ENCODE measurements around the gene CTNND2. TPM values are rescaled to one million over a fixed set of nuclear protein-coding genes. Genes with fewer than 3 reads are reported as not detected.

CTNND2 gene
- total RNA-seq, 1 donor from 2014 or later = 0.29 TPM

DNA sequence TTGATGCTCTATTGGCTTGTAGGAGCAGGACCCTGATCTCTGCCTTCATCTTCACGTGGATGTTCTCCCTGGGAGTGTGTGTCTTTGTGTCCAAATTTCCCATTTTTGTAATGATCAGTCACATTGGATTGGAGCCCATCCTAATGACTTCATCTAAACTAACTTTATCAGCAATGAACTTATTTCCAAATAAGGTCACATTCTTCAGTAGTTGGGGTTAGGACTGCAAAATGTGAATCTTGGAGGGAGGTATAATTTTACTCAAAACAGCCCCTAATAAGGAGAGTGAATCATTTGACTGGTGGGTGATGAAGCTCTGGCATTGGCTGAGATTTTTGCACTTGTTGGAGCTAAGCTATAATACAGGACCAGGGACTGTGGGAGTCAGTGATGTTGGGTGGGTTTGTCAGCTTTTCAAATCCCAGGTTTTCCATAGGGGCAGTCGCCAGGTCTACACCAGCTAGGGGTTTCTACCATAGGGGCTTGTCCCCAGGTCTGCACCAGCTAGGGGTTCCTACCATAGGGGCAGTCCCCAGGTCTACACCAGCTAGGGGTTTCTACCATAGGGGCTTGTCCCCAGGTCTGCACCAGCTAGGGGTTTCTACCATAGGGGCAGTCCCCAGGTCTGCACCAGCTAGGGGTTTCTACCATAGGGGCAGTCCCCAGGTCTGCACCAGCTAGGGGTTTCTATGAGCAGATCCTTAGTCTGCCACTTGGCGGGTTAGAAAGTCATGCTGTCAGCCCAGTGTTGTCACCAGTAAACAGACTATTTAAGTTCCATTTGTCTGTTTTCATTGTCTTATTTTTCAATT lies 760.6 kb downstream of the CTNND2 start:
- no peak overlapping the region for H3K4me3 ChIP-seq (ENCODE audit: low read depth, low read length)
- DNase-seq (ENCODE audit: low read depth) = no peak
- H3K27me3 ChIP-seq (ENCODE audit: control insufficient read depth, insufficient read depth, low read length) = no peaks in the 10 kb centered on the region
- H3K36me3 ChIP-seq (ENCODE audit: control insufficient read depth, insufficient read depth, low read length) = no peaks in the 10 kb centered on the region
- TF ChIP-seq, protein P1, sequence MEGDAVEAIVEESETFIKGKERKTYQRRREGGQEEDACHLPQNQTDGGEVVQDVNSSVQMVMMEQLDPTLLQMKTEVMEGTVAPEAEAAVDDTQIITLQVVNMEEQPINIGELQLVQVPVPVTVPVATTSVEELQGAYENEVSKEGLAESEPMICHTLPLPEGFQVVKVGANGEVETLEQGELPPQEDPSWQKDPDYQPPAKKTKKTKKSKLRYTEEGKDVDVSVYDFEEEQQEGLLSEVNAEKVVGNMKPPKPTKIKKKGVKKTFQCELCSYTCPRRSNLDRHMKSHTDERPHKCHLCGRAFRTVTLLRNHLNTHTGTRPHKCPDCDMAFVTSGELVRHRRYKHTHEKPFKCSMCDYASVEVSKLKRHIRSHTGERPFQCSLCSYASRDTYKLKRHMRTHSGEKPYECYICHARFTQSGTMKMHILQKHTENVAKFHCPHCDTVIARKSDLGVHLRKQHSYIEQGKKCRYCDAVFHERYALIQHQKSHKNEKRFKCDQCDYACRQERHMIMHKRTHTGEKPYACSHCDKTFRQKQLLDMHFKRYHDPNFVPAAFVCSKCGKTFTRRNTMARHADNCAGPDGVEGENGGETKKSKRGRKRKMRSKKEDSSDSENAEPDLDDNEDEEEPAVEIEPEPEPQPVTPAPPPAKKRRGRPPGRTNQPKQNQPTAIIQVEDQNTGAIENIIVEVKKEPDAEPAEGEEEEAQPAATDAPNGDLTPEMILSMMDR (IDR thresholded peaks at IDR 0.05; ENCODE audit: insufficient read depth, low read length, poor library complexity, severe bottlenecking) = no peak

DNA sequence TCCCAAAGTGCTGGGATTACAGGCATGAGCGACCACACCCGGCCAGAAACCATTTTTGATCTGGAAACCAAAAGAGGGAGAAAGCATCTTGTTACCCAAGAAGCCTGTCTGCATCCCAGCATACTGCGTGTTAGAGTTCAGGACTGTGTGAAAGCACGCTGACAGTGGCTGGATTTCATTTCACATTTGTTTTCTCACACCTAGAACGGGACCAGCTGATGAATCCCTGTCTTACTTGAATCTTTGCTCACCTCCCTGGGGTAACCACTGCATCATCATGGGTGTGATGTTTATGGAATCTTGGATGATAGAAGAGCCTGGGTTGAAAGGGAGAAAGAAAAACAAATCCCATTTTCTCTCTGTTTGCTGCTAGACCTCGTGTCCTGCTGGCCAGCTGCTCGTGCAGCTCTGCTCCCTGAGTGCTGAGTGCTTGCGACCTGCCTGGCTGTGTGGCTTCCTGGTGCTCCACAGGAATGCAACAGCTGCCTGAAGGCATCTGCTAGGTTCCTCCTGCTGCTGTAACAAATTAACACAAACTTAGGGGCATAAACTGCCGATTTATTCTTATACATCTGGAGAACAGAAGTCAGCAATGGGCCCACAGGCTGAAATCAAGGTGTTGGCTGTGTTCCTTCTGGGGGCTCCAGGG lies 764.9 kb downstream of the CTNND2 start:
- no peaks in the 10 kb centered on the region for H3K27me3 ChIP-seq (ENCODE audit: control insufficient read depth, insufficient read depth, low read length)
- no peak overlapping the region for H3K4me3 ChIP-seq (ENCODE audit: low read depth, low read length)
- TF ChIP-seq, protein P1 (IDR thresholded peaks at IDR 0.05; ENCODE audit: insufficient read depth, low read length, poor library complexity, severe bottlenecking) = no peak
- peak; percentile 10 for DNase-seq (ENCODE audit: low read depth)
- H3K36me3 ChIP-seq (ENCODE audit: control insufficient read depth, insufficient read depth, low read length) = no peaks in the 10 kb centered on the region

DNA sequence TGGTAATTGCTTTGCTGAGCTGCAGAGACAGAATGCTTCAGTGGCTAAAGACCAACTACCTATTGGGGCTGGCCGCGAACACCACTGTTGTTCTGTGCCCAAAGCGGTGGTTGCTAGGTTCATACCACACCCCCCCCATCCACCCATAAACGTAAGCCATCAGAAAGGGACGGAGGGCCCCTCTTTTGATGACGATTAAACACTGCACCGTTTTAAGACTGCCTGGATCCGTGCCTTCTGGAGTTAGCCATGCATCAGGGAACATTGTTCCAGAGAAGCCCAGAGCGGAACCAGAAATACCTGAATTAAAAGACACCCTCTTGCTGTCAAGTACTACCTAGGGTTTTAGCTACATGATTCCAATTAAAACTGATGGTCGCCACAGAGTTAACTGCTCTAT lies 774.1 kb downstream of the CTNND2 start:
- TF ChIP-seq, protein P1 (IDR thresholded peaks at IDR 0.05; ENCODE audit: insufficient read depth, low read length, poor library complexity, severe bottlenecking) = no peak
- Histone ChIP-seq H3K4me3 (ENCODE audit: low read depth, low read length) (no peak overlapping the region), H3K27me3 (ENCODE audit: control insufficient read depth, insufficient read depth, low read length) (no peaks in the 10 kb centered on the region), H3K36me3 (ENCODE audit: control insufficient read depth, insufficient read depth, low read length) (no peaks in the 10 kb centered on the region)
- no peak for DNase-seq (ENCODE audit: low read depth)

DNA sequence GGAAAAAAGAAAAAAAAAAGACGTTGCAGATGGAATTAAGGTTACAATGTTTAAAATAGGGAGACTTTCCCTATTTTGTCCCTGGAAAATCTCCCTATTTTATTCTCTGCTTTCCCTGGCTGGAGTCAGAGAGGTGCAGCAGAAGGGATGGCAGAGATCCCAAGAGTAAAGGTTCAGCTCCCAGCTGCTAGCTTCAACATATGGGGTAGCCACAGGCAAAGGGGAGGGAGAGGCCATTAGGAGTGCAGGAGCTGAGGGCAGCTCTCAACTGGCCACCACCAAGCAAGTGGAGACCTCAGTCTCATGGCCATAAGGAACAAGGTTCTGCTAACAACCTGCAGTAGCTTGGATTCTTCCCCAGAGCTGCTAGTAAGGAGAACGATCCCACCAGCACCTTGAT lies 776.2 kb downstream of the CTNND2 start:
- TF ChIP-seq, protein P1 (IDR thresholded peaks at IDR 0.05; ENCODE audit: insufficient read depth, low read length, poor library complexity, severe bottlenecking) = no peak
- Histone ChIP-seq H3K4me3 (ENCODE audit: low read depth, low read length) (no peak overlapping the region), H3K36me3 (ENCODE audit: control insufficient read depth, insufficient read depth, low read length) (no peaks in the 10 kb centered on the region), H3K27me3 (ENCODE audit: control insufficient read depth, insufficient read depth, low read length) (no peaks in the 10 kb centered on the region)
- DNase-seq (ENCODE audit: low read depth) = no peak

DNA sequence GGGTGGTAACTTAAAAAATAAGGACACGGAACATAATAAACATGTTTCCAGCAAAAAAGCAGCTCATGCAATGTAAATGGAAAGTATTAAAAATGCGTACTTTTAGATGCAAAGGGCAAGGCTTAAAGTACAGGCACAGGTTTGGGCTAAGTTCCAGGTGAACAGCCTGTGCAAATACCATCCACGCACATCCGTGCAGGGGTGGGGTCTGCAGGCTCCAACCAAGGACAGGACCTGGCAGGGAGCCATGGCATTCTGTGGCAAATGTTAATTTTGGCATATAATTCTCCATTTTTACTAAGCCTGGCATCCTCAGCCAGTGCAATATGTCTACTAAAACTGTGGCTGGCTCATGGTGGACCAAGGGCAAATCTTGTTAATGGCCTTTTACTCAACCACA lies 777.4 kb downstream of the CTNND2 start:
- H3K4me3 ChIP-seq (ENCODE audit: low read depth, low read length) = no peak overlapping the region
- TF ChIP-seq, protein P1 (IDR thresholded peaks at IDR 0.05; ENCODE audit: insufficient read depth, low read length, poor library complexity, severe bottlenecking) = no peak
- no peak for DNase-seq (ENCODE audit: low read depth)

More for the DNA sequence above, 777.4 kb downstream of the CTNND2 start:
- Histone ChIP-seq H3K27me3 (ENCODE audit: control insufficient read depth, insufficient read depth, low read length) (no peaks in the 10 kb centered on the region), H3K36me3 (ENCODE audit: control insufficient read depth, insufficient read depth, low read length) (no peaks in the 10 kb centered on the region)
